Measurements from ENCODE around the gene RASA4B. TPM values are rescaled to one million over a fixed set of nuclear protein-coding genes. Genes with fewer than 3 reads are reported as not detected.

The RASA4B gene
- total RNA-seq, 1 donor from 2014 or later: 19.6 TPM

DNA sequence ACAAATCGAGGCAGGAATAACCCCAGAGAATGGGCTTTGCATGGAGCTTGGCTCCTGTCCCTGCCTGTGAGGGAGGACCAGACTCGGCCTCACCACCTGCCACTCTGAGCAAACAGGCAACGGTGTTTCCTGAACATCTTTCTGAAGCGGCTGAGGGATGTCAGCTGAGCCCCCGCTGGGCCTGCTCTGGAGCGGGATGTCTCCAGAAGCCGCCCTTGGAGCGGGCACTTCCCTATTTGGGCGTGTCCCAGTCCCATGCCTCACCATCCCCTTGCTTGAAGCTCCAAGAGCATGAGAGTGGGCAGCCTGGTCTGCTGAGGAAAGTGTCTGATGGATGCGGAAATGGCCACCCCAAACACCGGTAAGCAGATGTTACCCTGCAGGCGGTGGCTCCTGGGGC lies 63.1 kb downstream of the RASA4B start:
- intact Hi-C loops (cut with DNase I): no loop called here
- Histone ChIP-seq H3K4me1 (no peaks in the 10 kb centered on the region), H3K36me3 (peaks cover 0 to 34% of the 10 kb centered on the region in 2 donors), H3K27ac (no peak overlapping the region), H3K4me3 (no peak overlapping the region), H3K9me3 (no peaks in the 10 kb centered on the region), H3K27me3 (no peaks in the 10 kb centered on the region)
- no peak for DNase-seq (ENCODE audit: extremely low spot score in 2 of 2)
- TF ChIP-seq POLR2A (IDR thresholded peaks at IDR 0.05) (no peak), POLR2AphosphoS5 (IDR thresholded peaks at IDR 0.05; ENCODE audit: insufficient read depth in 1 of 2, low read depth in 1 of 2) (no peak)
- TF ChIP-seq, protein P1, sequence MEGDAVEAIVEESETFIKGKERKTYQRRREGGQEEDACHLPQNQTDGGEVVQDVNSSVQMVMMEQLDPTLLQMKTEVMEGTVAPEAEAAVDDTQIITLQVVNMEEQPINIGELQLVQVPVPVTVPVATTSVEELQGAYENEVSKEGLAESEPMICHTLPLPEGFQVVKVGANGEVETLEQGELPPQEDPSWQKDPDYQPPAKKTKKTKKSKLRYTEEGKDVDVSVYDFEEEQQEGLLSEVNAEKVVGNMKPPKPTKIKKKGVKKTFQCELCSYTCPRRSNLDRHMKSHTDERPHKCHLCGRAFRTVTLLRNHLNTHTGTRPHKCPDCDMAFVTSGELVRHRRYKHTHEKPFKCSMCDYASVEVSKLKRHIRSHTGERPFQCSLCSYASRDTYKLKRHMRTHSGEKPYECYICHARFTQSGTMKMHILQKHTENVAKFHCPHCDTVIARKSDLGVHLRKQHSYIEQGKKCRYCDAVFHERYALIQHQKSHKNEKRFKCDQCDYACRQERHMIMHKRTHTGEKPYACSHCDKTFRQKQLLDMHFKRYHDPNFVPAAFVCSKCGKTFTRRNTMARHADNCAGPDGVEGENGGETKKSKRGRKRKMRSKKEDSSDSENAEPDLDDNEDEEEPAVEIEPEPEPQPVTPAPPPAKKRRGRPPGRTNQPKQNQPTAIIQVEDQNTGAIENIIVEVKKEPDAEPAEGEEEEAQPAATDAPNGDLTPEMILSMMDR (IDR thresholded peaks at IDR 0.05): no peak

DNA sequence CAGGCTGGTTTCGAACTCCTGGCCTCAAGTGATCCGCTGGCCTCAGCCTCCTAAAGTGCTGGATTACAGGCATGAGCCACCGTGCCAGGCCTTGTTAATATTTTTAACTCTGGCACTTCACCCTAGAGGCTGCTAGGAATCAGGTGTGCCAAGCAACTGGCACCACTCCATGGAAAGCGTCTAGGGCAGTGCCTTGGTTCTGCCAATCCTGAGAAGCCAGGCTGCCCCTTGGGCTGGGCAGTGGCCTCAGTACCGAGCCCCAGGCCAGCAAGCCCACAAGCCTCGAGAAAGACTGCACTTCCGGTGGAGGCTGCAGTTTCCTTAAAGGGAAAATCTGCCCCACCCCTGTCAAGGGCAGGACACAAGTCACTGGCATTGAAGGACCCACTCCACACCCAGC lies 64.3 kb downstream of the RASA4B start:
- H3K27me3 ChIP-seq: no peaks in the 10 kb centered on the region
- intact Hi-C loops (cut with DNase I): no loop called here
- no peak for DNase-seq (ENCODE audit: extremely low spot score in 2 of 2)
- peaks cover 0 to 28% of the 10 kb centered on the region in 2 donors for H3K36me3 ChIP-seq
- H3K27ac ChIP-seq: no peak overlapping the region
- no peaks in the 10 kb centered on the region for H3K9me3 ChIP-seq
- H3K4me1 ChIP-seq: no peaks in the 10 kb centered on the region
- no peak for TF ChIP-seq POLR2A (IDR thresholded peaks at IDR 0.05)
- no peak for TF ChIP-seq POLR2AphosphoS5 (IDR thresholded peaks at IDR 0.05; ENCODE audit: insufficient read depth in 1 of 2, low read depth in 1 of 2)
- TF ChIP-seq, protein P1 (IDR thresholded peaks at IDR 0.05): no peak
- no peak overlapping the region for H3K4me3 ChIP-seq

DNA sequence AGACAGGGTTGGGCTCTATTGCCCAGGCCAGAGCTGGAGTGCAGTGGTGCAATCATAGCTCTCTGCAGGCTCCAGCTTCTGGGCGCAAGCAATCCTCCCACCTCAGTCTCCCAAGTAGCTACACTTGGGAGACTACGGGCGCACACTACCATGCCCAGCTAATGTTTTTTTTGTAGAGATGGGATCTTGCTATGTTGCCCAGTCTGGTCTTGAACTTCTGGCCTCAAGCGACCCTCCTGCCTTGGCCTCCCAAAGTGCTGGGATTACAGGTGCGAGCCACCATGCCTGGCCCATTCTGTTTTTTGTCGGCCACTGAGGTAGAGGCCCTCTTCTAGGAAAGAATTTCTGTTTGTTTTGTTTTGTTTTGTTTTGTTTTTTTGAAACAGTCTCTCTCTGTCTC lies 65.1 kb downstream of the RASA4B start:
- intact Hi-C loops (cut with DNase I): no loop called here
- no peak for TF ChIP-seq POLR2AphosphoS5 (IDR thresholded peaks at IDR 0.05; ENCODE audit: insufficient read depth in 1 of 2, low read depth in 1 of 2)
- TF ChIP-seq POLR2A (IDR thresholded peaks at IDR 0.05): no peak
- TF ChIP-seq, protein P1 (IDR thresholded peaks at IDR 0.05): no peak
- Histone ChIP-seq H3K4me1 (no peaks in the 10 kb centered on the region), H3K27me3 (no peaks in the 10 kb centered on the region), H3K9me3 (no peaks in the 10 kb centered on the region), H3K27ac (no peak overlapping the region), H3K4me3 (no peak overlapping the region), H3K36me3 (peaks cover 0 to 20% of the 10 kb centered on the region in 2 donors)
- DNase-seq (ENCODE audit: extremely low spot score in 2 of 2): no peak

DNA sequence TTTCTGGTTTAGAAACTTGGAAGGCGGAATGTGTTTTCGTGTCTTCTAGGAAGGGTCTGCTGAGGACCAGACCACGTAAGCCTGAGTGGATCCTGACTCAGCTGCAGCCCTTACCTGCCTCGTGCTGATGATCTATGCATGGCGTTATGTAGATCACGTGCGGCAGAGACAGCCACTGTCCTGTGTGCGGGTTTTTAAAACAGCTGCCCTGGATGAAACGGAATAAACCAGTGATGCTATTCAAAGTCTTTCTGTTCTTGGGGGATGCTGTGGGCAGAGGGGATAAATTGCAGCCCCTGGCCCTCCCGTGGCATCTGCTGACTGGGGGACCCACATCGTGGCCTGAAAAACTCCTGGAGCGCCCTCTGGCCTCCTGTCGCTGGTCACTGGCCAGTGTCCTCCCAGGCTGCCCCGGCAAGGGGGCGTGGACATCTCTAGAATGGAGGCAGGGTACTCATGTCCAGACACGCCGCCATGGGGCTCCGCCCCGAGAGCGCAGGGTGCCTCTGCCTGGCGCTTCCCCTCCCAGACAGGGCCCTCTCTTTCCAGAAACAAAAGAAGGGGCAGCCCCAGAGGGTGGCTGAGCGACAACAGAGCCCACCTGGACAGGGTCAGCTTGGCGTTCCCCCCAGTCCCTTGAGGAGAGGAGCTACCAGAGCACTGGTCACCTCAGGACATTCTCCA lies 66.1 kb downstream of the RASA4B start:
- H3K27me3 ChIP-seq: no peaks in the 10 kb centered on the region
- peaks cover 0 to 21% of the 10 kb centered on the region in 2 donors for H3K36me3 ChIP-seq
- no peaks in the 10 kb centered on the region for H3K4me1 ChIP-seq
- H3K9me3 ChIP-seq: no peaks in the 10 kb centered on the region
- H3K4me3 ChIP-seq: no peak overlapping the region
- TF ChIP-seq POLR2A (IDR thresholded peaks at IDR 0.05) (no peak), POLR2AphosphoS5 (IDR thresholded peaks at IDR 0.05; ENCODE audit: insufficient read depth in 1 of 2, low read depth in 1 of 2) (no peak)
- TF ChIP-seq, protein P1 (IDR thresholded peaks at IDR 0.05): no peak
- no peak overlapping the region for H3K27ac ChIP-seq
- no peak for DNase-seq (ENCODE audit: extremely low spot score in 2 of 2)
- intact Hi-C loops (cut with DNase I): no loop called here

DNA sequence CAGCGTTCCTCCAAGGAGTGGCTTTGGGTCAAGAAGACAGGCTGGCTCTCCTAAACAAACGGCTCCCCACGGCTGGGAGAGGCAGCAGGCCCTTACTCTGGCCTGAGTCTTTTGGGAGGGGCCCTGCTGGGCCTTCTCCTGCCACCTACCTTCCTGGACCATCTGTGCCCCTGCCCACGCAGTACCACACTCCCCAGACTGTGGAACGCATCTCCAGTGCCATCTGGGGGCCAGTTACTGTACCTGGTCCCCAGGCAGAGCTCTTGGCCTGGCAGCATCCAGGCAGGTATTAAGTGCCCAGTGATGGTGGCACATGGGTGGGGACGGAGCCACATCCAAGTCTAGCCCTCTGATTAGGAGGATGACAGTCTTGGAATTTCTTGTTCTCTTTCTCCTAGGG lies 67.3 kb downstream of the RASA4B start:
- Histone ChIP-seq H3K27me3 (no peaks in the 10 kb centered on the region), H3K27ac (no peak overlapping the region), H3K36me3 (peaks cover 0 to 10% of the 10 kb centered on the region in 2 donors), H3K4me3 (no peak overlapping the region), H3K4me1 (no peaks in the 10 kb centered on the region), H3K9me3 (no peaks in the 10 kb centered on the region)
- DNase-seq (ENCODE audit: extremely low spot score in 2 of 2): no peak
- TF ChIP-seq, protein P1 (IDR thresholded peaks at IDR 0.05): no peak
- TF ChIP-seq POLR2A (IDR thresholded peaks at IDR 0.05) (no peak), POLR2AphosphoS5 (IDR thresholded peaks at IDR 0.05; ENCODE audit: insufficient read depth in 1 of 2, low read depth in 1 of 2) (no peak)
- intact Hi-C loops (cut with DNase I): no loop called here
